Neural cell (in vitro differentiated cells): ENCODE measurements around the gene PDE4D.

ENCODE experiments used
- EP300 ChIP-seq: fragments of 450-650 bp; conservative IDR thresholded peaks from 2 replicates; pipeline ENCODE4 v1.6.1; 2014; ENCODE audit warnings: antibody characterized with exemption, mild to moderate bottlenecking, moderate library complexity; ENCODE audit not compliant: poor library complexity, severe bottlenecking
- REST ChIP-seq: IDR thresholded peaks from 2 replicates; pipeline ENCODE4 v1.6.1; 2012; ENCODE audit warnings: borderline replicate concordance

DNA sequence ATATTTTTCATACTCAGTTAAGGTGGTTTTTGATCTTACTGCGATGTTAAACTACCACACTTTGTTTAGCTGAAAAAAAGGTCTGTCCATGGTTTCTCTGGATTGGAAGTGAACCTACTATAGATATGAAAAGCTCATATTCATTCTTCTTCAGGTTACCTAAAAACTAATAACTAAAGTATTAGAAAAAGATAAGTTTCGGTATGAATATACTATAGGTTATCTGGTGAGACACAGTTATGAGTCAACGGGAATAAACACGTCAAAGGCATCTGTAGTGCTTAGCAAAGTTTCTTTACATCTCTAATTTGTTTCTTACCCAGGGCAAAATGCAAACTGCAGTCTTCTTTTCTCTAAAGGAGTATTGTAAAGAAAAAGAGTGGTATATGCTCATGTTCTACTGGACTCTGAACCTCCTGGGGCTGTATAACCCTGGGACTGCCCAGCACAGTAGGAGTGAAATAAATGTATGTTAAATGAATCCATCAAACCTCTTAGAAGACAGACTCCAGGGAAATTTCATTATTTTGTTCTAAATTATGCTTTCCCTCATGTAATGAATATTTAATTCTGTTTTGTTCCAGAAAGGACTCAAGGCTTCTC, 521.9 kb downstream of the PDE4D start:
- TF ChIP-seq EP300, result no peak
- no peak for TF ChIP-seq REST
